GM19023 (cell line): Measurements from ENCODE around the gene CFAP299.
A peak's percentile ranks its signal among the peaks of the same experiment; 100 is the strongest.

Experiments
- ATAC-seq: cut with Tn5 transposase; IDR thresholded peaks from one replicate; pipeline ENCODE4 v1.9.1; 2021; ENCODE audit warnings: mild to moderate bottlenecking, moderate library complexity; ENCODE audit not compliant: unreplicated experiment

The CFAP299 gene

DNA sequence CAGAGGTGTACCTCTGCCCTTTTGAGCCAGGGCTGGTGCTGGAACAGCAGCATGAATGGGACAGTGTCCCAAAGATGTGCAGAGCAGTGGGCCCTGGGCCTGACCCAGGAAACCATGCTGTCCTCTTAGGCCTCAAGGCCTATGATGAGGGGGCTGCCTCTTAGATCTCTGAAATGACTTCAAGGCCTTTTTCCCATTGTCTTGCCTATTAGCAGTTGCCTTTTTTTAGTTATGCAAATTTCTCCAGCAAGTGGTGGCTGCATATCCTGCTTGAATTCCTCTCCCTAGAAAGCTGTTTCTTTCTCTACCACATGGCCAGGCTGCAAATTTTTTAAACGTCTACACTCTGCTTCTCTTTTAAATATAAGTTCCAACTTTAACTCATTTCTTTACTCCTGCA is 160.3 kb downstream of the CFAP299 start:
- no peak for ATAC-seq

DNA sequence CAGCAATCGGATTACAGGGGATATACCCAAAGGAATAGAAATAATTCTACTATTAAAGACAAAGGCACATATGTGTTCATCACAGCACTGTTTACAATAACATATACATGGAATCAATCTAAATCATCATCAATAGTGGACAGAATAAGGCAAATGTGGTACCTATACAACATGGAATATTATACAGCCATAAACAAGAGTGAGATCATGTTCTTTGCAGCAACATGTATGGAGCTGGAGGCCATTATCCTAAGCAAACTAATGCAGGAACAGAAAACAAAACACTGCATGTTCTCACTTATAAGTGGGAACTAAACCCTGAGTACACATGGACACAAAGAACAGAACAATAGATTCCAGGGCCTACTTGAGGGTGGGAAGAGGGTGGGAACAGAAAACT is 163.2 kb downstream of the CFAP299 start:
- ATAC-seq = no peak

DNA sequence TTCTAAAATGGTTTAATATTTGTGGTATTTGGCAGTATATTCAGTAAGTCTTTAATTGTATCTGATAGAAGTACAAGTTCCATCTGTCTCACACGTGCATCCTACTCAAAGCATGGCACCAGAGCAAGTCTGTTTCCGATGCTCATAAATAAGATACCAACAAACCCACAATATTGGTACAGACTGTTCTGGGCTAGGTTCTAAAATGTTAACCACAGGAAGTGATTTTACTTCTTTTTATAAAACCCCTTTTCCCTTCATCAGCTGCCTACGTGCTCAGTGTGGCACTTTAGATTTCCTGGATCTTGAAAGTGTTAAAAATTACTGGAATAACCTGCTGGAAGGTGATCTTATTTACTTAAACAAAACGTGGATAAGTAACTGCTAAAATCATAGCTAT is 165.1 kb downstream of the CFAP299 start:
- ATAC-seq = no peak

DNA sequence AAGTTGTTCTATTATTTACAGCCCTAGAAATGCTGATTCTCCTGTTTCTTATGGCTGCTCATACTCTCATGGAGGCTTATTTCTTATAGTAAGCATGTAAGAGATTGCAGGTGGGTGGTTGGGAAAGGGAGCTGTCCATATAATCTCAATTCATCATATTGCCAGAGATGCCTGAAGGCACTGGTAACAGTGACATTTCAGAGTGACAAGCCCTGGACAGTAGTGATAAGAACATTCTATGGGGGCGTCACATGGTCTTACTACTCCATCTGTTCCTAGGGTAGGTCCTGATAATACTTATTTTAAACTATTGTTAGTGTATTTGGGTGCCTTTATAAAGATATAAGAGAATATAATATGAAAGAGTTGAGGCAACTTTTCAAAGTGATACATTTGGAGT is 171.5 kb downstream of the CFAP299 start:
- no peak for ATAC-seq

DNA sequence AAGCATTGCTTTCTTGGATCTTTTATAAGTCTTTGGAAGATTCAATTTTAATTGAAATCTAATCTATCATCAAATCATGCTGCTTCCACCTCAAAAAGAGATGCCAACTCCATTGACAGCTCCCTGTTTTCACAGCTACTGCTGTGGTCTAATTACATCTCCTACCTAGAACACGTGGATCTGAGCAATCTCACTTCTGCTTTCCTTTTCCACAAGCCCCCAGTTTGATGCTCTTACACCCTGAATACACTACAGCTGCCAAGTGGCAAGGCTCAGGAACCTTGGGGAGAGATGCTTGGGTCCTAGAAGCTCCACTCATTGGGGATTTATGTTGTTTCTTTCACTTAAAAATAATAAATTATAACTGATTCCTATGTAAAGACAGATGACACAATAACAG is 172.0 kb downstream of the CFAP299 start:
- peak; percentile 80 for ATAC-seq

DNA sequence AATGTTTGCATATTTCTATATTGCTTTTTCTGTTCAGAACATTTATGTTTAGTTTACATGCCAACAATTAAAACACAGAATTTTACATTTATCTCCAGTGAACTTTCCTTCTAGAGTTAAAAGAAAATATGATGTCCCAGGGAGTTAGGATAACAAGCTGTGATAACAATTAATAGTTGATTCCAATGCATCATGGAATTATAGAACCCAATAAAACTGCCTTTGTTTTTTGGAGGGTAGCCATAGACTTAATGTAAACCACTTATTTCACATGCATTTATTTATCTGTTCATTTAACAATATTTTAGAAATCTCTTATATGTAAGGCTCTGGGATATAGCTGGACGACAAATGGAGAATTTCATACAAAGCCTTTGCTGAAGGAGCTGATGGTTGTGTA is 180.0 kb downstream of the CFAP299 start:
- no peak for ATAC-seq

DNA sequence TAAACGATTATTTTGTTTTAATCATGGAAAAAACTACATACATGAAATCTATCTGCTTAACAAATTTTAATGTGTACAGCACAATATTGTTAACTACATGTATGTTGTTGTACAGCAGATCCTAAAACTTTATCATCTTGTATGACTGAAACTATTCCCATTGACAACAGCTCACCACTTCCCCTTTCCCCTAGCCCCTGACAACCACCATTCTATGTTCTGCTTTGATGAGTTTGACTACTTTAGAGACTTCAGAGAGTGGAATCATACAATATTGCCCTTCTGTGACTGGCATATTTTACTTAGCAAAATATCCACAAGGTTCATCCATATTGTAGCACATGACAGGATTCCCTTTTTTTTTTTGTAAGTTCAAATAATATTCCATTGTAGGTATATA is 185.9 kb downstream of the CFAP299 start:
- ATAC-seq = no peak

DNA sequence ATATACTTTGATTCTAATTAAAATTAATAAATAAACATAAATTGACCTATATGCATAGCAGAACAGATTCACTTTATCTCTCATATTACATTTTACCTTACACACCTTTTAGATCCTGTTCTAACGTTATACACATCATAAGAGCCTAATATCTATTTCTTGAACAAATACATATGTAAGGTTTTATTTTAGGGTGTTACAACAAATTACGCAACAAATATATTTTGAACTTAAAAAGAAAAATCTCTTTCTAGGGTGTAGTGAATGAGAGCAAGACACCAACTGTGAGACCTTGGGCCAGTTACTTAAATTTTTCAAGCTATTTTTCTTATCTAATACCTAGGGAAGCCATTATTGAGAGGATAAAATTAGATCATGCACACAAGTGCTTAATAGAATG is 191.2 kb downstream of the CFAP299 start:
- ATAC-seq = no peak

DNA sequence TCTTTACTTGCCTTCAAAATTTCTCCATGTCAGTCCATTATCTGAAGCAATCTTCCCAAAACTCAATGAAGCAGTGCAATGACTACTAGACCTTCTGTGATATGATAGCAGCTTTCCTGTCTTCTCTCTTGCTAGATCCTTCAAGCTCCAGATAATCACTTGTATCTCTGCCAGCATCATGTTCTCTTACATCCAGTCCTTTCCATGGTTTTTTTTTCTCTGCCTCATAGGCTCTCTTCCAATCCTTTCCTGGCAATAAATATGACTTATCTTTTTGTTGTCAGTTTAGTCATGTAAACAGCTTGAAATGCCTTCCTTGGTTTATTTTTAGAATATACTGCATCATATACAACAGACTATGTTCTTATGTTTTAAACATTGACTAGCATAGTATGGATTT is 193.5 kb downstream of the CFAP299 start:
- ATAC-seq = no peak

DNA sequence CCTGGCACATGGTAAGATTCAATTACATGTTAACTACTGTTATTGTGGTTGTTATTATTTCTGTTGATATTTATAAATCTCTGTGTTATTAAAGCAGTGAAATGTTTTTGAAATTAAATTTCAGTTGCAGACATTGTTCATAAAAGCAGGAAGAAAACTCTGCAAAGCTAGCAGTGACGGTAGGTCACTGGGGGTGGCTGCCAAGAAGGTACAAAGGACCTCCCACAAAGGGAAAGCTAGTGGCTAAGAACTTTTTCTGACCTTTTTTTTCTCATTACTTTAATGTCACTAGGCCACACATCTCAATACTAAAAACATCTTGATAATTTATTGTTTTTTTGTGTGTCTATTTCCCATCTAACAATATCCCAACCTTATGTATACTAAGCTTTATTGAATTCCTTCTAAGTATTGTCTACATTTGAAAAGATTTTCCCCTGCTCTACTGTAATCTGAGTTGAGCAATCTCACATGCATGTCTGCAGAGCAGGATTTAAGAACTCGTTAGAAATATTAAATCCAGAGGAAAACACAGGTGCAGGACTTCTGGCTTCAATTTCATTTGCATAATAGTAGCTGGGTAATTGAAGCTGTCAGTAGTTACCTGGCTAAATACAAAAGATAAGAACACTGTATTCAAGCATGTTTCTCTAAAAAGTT is 197.3 kb downstream of the CFAP299 start:
- no peak for ATAC-seq

DNA sequence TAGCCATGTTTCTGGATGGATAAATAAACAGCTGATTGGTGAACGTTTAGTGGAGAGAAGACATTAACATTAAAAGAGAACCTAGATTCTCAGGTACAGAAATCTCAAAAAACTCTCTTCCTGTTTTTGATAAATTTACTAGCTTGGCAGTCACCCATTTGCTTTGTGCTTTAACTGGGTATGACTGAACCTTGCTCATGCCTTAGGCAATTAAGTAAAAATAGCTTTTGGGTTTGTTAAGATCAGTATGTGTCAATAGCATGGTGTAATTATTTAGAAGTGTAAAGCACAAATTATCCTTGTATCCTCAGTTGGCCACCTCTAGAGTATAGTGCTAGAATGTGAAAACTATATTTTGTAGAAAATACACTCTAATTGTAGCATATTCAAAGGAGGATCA is 200.0 kb downstream of the CFAP299 start:
- ATAC-seq = no peak

DNA sequence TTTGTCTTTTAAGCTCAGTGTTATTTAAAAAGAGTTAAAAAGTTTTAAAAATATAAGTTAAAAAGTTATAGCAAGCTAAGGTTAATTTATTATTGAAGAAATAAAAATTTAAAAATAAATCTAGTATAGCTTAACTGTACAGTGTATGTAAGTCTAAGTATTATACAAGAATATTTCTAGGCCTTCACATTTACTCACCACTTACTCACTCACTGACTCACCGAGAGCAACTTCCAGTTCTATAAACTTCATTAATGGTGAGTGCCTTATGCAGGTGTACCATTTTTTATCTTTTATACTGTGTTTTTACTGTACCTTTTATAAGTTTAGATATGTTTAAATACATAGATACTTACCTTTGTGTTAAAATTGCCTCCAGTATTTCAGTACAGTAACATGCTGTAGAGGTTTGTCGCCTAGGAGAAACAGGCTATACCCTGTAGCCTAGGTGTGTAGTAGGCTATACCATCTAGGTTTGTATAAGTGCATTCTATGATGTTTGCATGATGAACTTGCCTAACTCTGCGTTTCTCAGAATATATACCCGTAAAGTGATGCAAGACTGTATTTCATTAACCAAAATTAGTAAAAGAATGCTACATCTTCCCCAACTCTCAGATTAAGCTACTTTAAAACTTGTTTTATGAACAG is 202.9 kb downstream of the CFAP299 start:
- no peak for ATAC-seq

DNA sequence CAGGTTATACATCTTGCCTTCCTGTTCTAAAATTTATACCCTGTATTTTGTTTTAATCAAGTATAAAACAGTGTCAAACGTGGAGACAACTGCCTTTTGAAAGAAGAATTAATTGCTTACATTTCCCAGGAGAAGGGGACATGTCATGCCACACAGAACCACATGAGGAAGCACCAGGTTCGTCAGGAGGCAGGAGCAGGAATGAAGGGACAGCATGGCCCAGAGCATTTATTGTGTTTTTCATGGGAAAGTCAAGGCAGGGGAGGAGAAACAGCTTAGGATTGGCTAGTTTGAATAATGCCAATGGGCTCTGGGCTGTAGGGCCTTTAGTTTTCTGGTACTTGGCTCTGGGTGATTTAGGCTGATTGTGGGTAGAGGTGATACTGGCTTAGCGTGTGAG is 203.7 kb downstream of the CFAP299 start:
- no peak for ATAC-seq

DNA sequence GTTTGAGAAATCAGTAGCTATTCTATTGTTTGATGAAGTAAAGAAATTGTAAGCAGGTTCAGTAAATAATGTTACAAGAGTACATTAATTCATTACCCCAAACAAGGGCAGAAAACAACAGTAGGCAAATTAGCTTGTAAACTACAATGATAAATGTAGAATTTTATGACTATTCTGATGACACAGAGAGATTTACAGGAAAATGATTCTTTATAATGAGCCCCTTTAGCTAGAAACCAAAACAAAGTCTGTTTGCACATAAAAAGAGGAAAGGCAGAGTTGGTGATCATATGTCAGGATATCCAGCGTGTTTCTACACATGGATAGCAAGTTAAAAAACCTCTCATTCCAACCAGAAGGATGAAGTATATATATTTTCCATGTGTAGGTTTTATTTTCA is 204.8 kb downstream of the CFAP299 start:
- ATAC-seq = no peak

DNA sequence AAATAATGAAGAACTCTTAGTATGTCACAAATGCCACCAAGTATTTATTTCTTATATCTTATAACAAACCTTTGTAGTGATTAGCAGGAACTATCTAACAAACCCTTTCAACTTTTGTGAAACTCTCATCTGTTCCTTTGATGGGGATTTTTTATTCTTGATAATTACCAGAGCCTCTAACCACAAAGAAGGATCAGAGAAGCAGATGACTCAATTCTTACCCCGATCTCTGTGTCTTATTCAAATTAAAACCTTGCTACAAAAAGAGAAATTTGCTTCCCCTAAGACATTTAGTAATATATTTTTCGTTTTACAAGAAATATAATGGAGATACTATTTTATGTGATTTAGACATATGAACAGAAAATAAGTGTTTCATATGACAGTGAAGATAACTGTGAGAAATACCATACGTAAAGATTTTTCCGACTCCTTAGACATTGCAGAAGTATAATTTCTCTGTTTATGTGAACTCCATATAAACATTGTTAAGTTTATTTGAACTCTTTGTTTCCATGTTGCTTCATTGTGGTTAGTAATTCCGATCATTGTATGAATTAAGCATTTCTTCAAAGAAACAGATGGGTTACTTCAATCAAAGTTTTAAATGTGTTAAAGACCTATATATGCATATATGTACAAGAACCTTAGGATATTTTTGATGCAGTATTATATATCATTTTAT is 205.4 kb downstream of the CFAP299 start:
- peak; percentile 94 for ATAC-seq

DNA sequence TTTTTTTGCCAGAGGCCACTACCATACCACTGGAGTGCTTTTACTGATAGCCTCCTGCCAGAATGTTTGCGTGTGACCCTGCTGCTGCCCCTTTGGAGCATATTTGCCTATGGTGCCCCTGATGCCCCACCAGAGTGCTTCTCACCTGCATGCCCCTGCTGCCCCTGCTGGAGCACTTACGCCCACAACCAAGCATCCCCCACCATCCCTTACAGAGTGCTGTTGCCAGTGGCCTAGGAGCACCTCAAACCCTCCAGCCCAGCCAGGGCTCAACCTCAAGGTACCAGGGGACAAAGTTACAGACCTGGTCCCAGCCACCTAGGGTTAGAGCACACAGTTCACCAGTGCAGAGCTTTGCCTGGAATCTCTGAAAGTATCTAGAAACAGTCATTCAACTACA is 207.2 kb downstream of the CFAP299 start:
- no peak for ATAC-seq

DNA sequence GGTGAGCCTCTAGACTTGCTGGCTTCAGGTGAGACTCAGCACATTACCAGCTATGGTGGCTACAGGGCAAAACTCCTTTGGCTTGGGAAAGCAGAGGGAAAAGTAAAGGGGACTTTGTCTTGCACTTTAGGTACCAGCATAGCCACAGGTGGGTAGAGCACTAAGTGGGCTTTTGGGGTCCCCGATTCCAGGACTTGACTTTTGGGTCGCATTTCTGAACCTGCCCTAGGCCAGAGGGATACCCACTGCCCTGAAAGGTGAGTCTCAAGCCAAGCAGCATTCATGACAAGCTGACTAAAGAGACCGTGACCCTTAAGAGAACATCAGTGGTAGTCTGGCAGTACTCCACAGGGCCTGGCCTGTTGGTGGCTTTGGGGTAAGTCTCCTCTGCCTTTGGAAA is 224.8 kb downstream of the CFAP299 start:
- no peak for ATAC-seq

DNA sequence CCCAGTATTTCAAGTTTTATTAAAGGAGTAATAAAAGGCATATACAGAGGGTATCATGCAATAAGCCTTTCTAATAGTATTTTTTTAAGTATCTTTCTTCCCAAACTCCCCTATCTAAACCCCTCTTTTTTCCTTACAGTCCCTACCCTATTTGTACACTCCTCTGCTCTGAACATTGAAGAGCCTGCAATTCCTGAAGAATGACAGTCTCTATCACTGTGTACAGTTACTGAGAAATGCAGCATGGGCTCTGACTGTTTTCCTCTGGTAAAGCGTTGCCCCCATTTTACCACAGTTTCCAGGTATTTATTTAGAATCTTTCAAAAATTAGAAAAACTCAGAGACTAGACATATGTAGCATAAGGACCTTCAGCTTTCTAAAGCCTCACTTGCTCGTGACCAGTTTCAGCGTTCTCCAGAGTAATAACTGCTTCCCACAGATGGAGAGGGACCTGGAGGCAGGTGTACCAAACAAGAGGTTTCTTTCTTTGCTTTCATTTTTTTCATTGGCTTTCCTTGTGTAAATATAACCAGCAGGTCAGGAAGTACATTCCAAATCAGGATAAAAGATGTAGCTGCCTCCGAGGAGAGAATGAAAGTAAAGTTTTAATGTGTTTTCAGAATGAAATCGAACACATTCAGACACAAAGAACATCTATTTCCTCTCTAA is 230.8 kb downstream of the CFAP299 start:
- ATAC-seq = no peak

DNA sequence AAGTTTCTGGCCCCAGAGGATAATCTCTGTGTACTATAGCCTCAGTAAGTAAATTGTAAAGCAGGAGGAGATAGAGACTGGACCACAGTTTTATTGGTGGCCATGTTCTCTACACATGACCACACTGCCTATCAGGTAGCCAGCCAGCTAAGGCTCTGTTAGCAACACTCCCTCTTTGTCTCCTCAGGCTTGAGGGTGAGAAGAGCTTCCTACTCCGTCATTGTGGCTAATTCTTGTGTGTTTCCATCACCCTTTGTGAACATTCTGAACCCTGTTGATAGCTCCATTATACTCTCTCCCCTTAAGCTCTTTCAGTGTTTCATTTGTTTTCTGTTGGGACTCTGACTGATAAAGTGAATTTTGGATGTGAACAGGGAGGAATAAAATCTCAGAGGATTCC is 233.4 kb downstream of the CFAP299 start:
- ATAC-seq = no peak

DNA sequence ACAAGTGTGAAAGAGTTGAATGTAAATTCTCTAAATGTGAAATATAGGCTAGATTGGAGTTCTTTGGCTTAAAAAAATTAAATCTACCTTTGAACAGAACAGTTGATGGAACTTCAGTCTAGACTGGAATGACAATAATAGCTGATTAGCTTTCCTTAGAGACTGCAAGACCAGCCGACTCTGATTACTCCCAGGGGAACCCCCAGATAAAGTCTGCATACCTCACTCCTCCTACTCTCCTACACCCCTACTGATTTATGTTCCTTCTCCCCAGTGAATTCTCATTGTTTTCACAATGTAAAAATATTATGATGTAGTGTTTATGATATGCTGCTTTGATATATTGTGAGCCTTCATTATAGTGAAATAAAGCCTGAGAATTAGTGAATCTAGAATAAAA is 241.3 kb downstream of the CFAP299 start:
- ATAC-seq = no peak

DNA sequence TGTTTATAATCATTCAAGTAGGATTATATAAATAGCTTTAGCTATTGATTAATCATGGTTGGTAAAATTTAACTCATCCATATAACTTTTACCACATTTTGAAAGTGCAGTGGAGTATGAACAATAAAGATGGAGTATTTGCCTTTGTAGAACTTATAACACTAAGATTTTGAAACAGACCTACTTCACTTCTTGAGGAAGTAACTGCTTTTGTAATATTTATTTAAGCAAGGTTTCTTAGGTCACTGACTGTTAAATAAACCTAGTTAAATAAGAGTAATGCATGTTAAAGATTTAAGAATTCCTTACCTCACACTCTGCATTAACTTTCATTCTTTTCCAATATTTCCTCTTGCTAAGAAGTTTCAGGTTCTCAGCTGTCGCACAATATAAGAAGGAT is 242.5 kb downstream of the CFAP299 start:
- no peak for ATAC-seq

DNA sequence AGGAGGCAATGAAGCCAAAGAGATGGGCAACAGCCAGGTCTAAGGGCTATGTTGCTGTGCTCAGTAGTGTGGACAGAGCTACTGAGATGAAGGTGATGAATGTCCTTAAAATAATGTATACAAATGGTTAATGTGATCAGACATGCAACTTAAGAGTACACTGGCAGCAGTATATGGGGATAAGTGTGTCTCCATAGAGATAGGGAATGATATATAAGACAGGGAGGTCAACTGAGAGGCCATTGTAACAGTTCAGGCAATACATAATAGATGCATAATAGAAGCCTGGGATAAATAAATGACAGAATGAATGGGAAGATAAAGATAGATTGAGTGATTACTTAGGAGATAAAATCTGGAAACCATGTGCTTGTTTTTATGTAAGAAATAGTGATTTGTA is 250.0 kb downstream of the CFAP299 start:
- no peak for ATAC-seq
